Type B pancreatic cell (in vitro differentiated cells): ENCODE data around the gene COQ9. TPM values are rescaled to one million over a fixed set of nuclear protein-coding genes. Genes with fewer than 3 reads are reported as not detected.
A peak's percentile ranks its signal among the peaks of the same experiment; 100 is the strongest.

ENCODE experiments used
- DNase-seq: peaks from one replicate; pipeline ENCODE4 v3.0.0; 2021; ENCODE audit warnings: mixed read lengths; ENCODE audit not compliant: unreplicated experiment; ENCODE audit errors: extremely low spot score
- H3K27ac Mint-ChIP-seq: 2 replicates; pipeline ENCODE4 v1.8.0; 2021; ENCODE audit warnings: mild to moderate bottlenecking, mixed read lengths
- H3K27me3 Mint-ChIP-seq: 2 replicates; pipeline ENCODE4 v1.8.0; 2021; ENCODE audit warnings: mixed read lengths
- H3K36me3 Mint-ChIP-seq: 2 replicates; pipeline ENCODE4 v1.8.0; 2021; ENCODE audit warnings: mixed read lengths
- H3K4me1 Mint-ChIP-seq: one replicate; pipeline ENCODE4 v1.8.0; 2021; ENCODE audit warnings: mixed read lengths; ENCODE audit not compliant: unreplicated experiment
- H3K4me3 Mint-ChIP-seq: 2 replicates; pipeline ENCODE4 v1.8.0; 2021; ENCODE audit warnings: mild to moderate bottlenecking, mixed read lengths
- H3K9me3 Mint-ChIP-seq: 2 replicates; pipeline ENCODE4 v1.8.0; 2021; ENCODE audit warnings: mixed read lengths
- total RNA-seq: library from RNA; stranded (reverse); gene quantifications from 2 replicates; pipeline ENCODE4 v1.2.1, GENCODE V29; 2021; ENCODE audit warnings: low replicate concordance
- TF ChIP-seq, protein P1 (sequence below): fragments of 200-600 bp; sonication (generic); conservative IDR thresholded peaks from 2 replicates; pipeline ENCODE4 v1.5.0; 2021; ENCODE audit warnings: antibody characterized with exemption, mild to moderate bottlenecking

Gene COQ9
- total RNA-seq, 1 donor from 2014 or later: 73.1 TPM

DNA sequence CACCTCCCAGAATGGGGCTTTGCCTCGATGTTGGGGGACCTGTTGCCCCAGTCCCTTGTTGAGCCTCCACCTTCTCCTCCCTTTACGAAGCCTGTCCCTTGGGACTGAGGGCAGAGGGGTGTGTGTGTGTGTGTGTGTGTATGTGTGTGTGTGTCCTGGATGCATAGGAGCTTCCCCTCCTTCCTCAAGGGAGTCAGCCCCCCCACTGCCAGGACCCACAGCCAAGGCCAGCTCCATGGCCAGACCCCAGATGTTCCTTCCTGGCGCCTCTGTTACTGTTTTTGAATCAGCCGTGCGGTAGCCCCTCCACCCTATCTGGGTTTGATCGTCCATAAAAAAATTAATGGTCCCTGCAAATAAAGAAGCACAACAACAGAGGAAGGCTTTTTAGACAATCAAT lies 56.7 kb downstream of the COQ9 start:
- DNase-seq: no peak
- H3K27ac Mint-ChIP-seq: no peak overlapping the region
- H3K27me3 Mint-ChIP-seq: no peaks in the 10 kb centered on the region
- TF ChIP-seq, protein P1, sequence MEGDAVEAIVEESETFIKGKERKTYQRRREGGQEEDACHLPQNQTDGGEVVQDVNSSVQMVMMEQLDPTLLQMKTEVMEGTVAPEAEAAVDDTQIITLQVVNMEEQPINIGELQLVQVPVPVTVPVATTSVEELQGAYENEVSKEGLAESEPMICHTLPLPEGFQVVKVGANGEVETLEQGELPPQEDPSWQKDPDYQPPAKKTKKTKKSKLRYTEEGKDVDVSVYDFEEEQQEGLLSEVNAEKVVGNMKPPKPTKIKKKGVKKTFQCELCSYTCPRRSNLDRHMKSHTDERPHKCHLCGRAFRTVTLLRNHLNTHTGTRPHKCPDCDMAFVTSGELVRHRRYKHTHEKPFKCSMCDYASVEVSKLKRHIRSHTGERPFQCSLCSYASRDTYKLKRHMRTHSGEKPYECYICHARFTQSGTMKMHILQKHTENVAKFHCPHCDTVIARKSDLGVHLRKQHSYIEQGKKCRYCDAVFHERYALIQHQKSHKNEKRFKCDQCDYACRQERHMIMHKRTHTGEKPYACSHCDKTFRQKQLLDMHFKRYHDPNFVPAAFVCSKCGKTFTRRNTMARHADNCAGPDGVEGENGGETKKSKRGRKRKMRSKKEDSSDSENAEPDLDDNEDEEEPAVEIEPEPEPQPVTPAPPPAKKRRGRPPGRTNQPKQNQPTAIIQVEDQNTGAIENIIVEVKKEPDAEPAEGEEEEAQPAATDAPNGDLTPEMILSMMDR: no peak
- H3K9me3 Mint-ChIP-seq: no peaks in the 10 kb centered on the region
- no peaks in the 10 kb centered on the region for H3K36me3 Mint-ChIP-seq
- H3K4me1 Mint-ChIP-seq: peaks cover 50% of the 10 kb centered on the region
- no peak overlapping the region for H3K4me3 Mint-ChIP-seq

DNA sequence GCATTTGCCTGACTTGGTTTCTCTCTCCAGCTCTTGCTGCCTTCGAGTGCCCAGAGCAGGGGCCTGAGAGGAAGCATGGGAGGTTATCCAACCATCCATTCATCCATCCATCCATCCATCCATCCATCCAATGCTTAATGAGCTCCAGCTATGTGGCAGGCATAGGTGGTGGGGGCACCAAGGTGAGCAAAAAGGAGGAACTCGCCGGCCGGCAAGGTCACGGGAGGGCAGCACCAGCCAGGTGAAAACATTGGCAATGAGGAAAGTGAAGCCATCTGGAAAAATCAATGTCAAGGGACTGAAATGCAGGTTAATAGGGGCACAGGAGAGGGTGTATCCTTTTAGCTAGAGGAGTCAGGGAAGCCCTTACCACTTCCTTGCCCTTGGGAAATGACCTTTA lies 57.2 kb downstream of the COQ9 start:
- no peak overlapping the region for H3K4me3 Mint-ChIP-seq

DNA sequence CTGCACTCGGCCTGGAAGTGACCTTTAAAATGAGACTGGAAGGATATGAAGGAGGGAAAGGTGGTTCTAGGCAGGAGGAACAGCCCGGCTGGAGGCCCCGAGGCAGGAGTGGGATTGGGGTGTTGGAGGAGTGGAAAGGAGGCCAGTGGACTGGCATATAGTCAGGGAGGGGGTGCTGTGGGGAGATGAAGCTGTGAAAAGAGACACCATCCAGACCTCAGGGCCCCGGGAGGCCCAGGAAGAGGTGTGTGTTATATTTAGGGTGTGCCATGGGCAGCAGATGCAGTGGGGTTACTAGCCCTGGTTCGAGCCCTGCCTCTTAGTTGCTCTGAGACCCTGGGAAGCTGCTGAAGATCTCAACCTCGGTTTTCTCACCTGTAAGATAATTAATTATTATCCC lies 57.9 kb downstream of the COQ9 start:
- H3K9me3 Mint-ChIP-seq: no peaks in the 10 kb centered on the region
- no peaks in the 10 kb centered on the region for H3K36me3 Mint-ChIP-seq
- no peak overlapping the region for H3K27ac Mint-ChIP-seq
- no peaks in the 10 kb centered on the region for H3K27me3 Mint-ChIP-seq
- H3K4me1 Mint-ChIP-seq: peaks cover 57% of the 10 kb centered on the region
- TF ChIP-seq, protein P1: no peak
- no peak for DNase-seq
- H3K4me3 Mint-ChIP-seq: no peak overlapping the region

More for the DNA sequence above, 57.2 kb downstream of the COQ9 start:
- peaks cover 54% of the 10 kb centered on the region for H3K4me1 Mint-ChIP-seq
- no peak for DNase-seq
- no peak overlapping the region for H3K27ac Mint-ChIP-seq
- H3K36me3 Mint-ChIP-seq: no peaks in the 10 kb centered on the region
- H3K27me3 Mint-ChIP-seq: no peaks in the 10 kb centered on the region
- TF ChIP-seq, protein P1: no peak
- no peaks in the 10 kb centered on the region for H3K9me3 Mint-ChIP-seq

DNA sequence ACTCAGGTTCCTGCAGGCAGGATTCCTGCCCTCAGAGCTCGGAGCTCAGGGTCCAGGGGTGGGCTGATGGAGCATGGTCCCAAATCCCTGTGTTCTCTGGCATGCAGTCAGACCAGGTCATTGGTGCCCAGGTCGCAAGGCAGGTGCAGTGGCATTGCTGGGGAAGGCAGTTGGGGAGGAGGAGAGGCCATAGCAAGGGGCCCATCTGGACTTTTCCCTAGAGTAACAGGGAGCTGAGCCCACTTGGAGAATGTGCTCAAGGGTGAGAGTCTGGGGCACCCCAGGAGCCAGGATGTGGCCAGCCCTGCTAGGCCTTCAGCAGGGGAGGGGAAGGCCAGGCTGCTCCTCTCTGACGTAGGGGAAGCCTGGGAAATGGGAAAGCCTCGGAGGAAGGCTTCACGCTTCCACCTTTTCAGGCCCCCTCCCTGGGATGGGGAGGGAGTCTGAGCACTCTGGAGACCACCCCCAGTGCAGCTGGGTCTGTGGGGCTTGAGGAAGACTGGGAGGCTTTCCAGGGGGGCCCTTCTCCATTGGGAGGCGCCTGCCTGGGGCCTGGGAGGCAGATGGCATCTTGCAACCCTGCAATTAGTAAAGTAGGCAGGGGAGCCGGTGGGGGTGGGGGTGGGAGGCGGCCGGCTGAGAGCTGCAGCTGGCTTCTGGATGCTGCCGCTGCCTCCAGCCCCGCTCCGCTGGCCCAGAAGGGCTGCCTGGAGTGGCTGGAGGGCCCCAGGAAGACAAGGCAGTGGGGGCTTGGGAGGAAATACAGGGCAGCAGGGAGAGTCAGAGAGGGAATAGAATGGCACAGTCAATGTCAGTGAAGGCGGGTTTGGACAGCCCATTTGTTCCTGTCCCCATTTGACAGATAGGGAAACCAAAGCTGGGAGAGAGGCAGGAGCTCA lies 60.1 kb downstream of the COQ9 start:
- peak overlapping the region; percentile 65 for H3K27ac Mint-ChIP-seq
- peak overlapping the region; percentile 51 for H3K4me3 Mint-ChIP-seq
- H3K4me1 Mint-ChIP-seq: peaks cover 49% of the 10 kb centered on the region
- no peaks in the 10 kb centered on the region for H3K27me3 Mint-ChIP-seq
- H3K36me3 Mint-ChIP-seq: no peaks in the 10 kb centered on the region
- DNase-seq: no peak
- no peaks in the 10 kb centered on the region for H3K9me3 Mint-ChIP-seq
- TF ChIP-seq, protein P1: no peak

DNA sequence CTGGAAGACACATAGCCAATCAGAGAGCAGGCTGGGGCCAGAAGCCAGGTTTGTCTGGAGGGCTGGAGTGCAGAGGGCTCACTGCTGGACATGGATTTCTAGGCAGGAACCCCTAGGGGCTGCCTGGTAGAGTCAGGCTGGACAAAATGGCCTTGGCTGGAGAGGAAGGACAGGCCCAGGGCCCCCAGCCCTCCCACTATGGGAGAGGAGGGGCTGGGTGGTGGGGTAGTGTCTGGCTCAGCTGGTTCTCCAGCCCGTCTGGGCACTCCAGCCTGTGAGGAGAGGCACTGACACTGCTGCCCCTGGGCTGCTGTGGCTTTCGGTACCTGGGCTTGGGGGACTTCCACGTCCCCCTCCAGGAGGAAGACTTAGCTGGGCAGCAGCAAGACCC lies 60.8 kb downstream of the COQ9 start:
- no peaks in the 10 kb centered on the region for H3K36me3 Mint-ChIP-seq
- H3K4me1 Mint-ChIP-seq: peaks cover 46% of the 10 kb centered on the region
- H3K27ac Mint-ChIP-seq: peak overlapping the region; percentile 65
- no peaks in the 10 kb centered on the region for H3K9me3 Mint-ChIP-seq
- peak overlapping the region; percentile 51 for H3K4me3 Mint-ChIP-seq
- H3K27me3 Mint-ChIP-seq: no peaks in the 10 kb centered on the region
- DNase-seq: no peak
- TF ChIP-seq, protein P1: no peak
